ENCODE results near the gene PLCXD3.
A peak's percentile ranks its signal among the peaks of the same experiment; 100 is the strongest.

The PLCXD3 gene

GRCh38 chr5:41445937-41446563 is 64.4 kb downstream of the PLCXD3 start:
- TF ChIP-seq CTCF (IDR thresholded peaks at IDR 0.05), result no peak

- TF ChIP-seq CTCF (IDR thresholded peaks at IDR 0.05), result no peak
Measured at GRCh38 chr5:41435276-41435675, 75.1 kb downstream of the PLCXD3 start.

- peak; percentile 78 for TF ChIP-seq CTCF (IDR thresholded peaks at IDR 0.05)
Measured at GRCh38 chr5:41433552-41434181, 76.7 kb downstream of the PLCXD3 start.

- TF ChIP-seq CTCF (IDR thresholded peaks at IDR 0.05), result no peak
Measured at GRCh38 chr5:41432481-41433253, 77.7 kb downstream of the PLCXD3 start.

- no peak for TF ChIP-seq CTCF (IDR thresholded peaks at IDR 0.05)
Measured at GRCh38 chr5:41427505-41427904, 82.9 kb downstream of the PLCXD3 start.

- no peak for TF ChIP-seq CTCF (IDR thresholded peaks at IDR 0.05)
Measured at GRCh38 chr5:41425736-41426135, 84.7 kb downstream of the PLCXD3 start.

- TF ChIP-seq CTCF (IDR thresholded peaks at IDR 0.05), result no peak
Measured at GRCh38 chr5:41420492-41421067, 89.8 kb downstream of the PLCXD3 start.

Data from LNCAP (cell line).